Ascending aorta (tissue), 2 donors: ENCODE results near the gene SMIM38. TPM values are rescaled to one million over a fixed set of nuclear protein-coding genes. Genes with fewer than 3 reads are reported as not detected.

Source experiments
- DNase-seq, 2 donors: peaks; one replicate each; pipeline ENCODE4 v3.0.0-alpha.2; 2019; ENCODE audit warnings: low spot score in 2 of 2
- H3K27ac ChIP-seq, 2 donors: fragments of 200-600 bp; sonication (generic); one replicate each; pipeline ENCODE4 v1.5.1; 2016 to 2017; ENCODE audit warnings: mild to moderate bottlenecking in 1 of 2
- H3K27me3 ChIP-seq: fragments of 200-600 bp; sonication (generic); one replicate; pipeline ENCODE4 v1.5.1; 2017
- H3K36me3 ChIP-seq, 2 donors: fragments of 200-600 bp; sonication (generic); one replicate each; pipeline ENCODE4 v1.5.1; 2016
- H3K4me1 ChIP-seq, 2 donors: fragments of 200-600 bp; sonication (generic); one replicate each; pipeline ENCODE4 v1.5.1; 2016 to 2017; ENCODE audit warnings: mild to moderate bottlenecking in 1 of 2
- H3K4me3 ChIP-seq, 2 donors: fragments of 200-600 bp; sonication (generic); one replicate each; pipeline ENCODE4 v1.5.1; 2016 to 2017; ENCODE audit warnings: mild to moderate bottlenecking in 1 of 2
- H3K9me3 ChIP-seq, 2 donors: fragments of 200-600 bp; sonication (generic); one replicate each; pipeline ENCODE4 v1.5.1; 2016
- intact Hi-C: fragments of 100-400 bp; cut with DNase I; formaldehyde crosslinking; loops from one replicate; pipeline ENCODE4 v1.15.1; 2023
- total RNA-seq: library from RNA; depleted of rRNA; stranded (reverse); fragments of >200 nt; gene quantifications from one replicate; pipeline ENCODE4 v1.1.0, GENCODE V29; 2016
- TF ChIP-seq, protein P1 (sequence below), 3 experiments: fragments of 200-600 bp in 2 of 3; fragments of 450-650 bp in 1 of 3; sonication (generic) in 2 of 3; IDR thresholded peaks; one replicate each; pipeline ENCODE4 v1.5.1; 2016 to 2019; ENCODE audit warnings: antibody characterized with exemption in 3 of 3, mild to moderate bottlenecking in 1 of 3, moderate library complexity in 1 of 3

SMIM38 gene
- total RNA-seq, 1 donor from 2014 or later = 3.1 TPM

DNA sequence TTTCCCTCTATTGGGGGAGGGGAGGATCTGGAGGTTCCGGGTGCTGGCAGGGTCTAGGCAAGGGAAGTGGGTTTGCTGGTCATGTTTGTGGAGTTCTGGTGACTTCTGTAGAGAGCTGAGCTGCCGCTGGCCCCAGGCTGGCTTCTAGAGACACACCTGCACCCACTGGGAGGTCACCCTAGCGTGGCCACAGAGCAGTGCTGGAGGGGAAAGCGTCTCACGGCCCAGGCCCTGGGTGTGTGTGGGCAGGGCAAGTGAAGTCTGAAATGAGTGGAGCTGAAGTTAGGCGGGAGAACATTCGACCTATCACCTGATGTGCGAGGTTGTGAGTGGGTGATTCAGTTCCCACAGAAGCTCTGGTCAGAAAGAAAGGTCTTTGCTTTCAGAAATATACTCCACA lies 27.9 kb downstream of the SMIM38 start:
- Histone ChIP-seq H3K4me1 (no peaks in the 10 kb centered on the region), H3K36me3 (no peaks in the 10 kb centered on the region), H3K4me3 (no peak overlapping the region), H3K9me3 (peaks cover 0 to 4% of the 10 kb centered on the region in 2 donors), H3K27me3 (no peaks in the 10 kb centered on the region), H3K27ac (no peak overlapping the region)
- TF ChIP-seq, protein P1, sequence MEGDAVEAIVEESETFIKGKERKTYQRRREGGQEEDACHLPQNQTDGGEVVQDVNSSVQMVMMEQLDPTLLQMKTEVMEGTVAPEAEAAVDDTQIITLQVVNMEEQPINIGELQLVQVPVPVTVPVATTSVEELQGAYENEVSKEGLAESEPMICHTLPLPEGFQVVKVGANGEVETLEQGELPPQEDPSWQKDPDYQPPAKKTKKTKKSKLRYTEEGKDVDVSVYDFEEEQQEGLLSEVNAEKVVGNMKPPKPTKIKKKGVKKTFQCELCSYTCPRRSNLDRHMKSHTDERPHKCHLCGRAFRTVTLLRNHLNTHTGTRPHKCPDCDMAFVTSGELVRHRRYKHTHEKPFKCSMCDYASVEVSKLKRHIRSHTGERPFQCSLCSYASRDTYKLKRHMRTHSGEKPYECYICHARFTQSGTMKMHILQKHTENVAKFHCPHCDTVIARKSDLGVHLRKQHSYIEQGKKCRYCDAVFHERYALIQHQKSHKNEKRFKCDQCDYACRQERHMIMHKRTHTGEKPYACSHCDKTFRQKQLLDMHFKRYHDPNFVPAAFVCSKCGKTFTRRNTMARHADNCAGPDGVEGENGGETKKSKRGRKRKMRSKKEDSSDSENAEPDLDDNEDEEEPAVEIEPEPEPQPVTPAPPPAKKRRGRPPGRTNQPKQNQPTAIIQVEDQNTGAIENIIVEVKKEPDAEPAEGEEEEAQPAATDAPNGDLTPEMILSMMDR (IDR thresholded peaks at IDR 0.05) = no peak
- no peak for DNase-seq
- intact Hi-C loops = no loop called here

- intact Hi-C loops = no loop called here
- DNase-seq = no peak
- no peaks in the 10 kb centered on the region for H3K27me3 ChIP-seq
Observed at GRCh38 chr11:69186316-69187260, 30.9 kb downstream of the SMIM38 start.

DNA sequence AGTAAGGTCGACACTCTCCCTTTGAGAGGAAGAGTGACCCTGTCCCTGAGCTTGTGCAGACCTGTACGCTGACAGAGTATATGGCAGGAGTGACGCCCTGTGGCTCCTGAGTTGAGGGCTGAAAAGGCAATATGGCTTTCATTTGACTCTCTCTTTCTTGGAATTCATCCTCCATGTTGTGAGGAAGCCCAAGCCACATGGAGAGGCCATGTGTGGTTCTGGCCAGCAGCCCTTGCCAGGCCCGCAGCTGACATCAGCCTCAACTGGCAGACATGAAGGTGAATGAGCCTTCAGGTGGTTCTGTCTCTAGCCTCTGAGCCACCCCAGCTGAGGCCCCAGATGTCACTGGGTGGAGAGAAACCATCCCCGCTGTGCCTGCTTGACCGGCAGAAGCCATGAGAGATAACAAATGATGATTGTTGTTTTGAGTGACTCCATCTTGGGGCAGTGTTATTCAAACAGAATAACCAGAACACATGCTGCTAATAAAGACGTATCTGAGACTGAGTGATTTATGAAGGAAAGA lies 31.9 kb downstream of the SMIM38 start:
- Histone ChIP-seq H3K27me3 (no peaks in the 10 kb centered on the region), H3K36me3 (no peaks in the 10 kb centered on the region), H3K4me1 (no peaks in the 10 kb centered on the region), H3K27ac (no peak overlapping the region), H3K4me3 (no peak overlapping the region), H3K9me3 (no peaks in the 10 kb centered on the region)
- intact Hi-C loops = no loop called here
- TF ChIP-seq, protein P1 (IDR thresholded peaks at IDR 0.05) = no peak
- no peak for DNase-seq

More at GRCh38 chr11:69186316-69187260, 30.9 kb downstream of the SMIM38 start:
- Histone ChIP-seq H3K36me3 (no peaks in the 10 kb centered on the region), H3K4me1 (no peaks in the 10 kb centered on the region), H3K4me3 (no peak overlapping the region), H3K9me3 (no peaks in the 10 kb centered on the region), H3K27ac (no peak overlapping the region)
- TF ChIP-seq, protein P1 (IDR thresholded peaks at IDR 0.05) = no peak

- Histone ChIP-seq H3K4me1 (no peaks in the 10 kb centered on the region), H3K9me3 (no peaks in the 10 kb centered on the region), H3K27me3 (no peaks in the 10 kb centered on the region), H3K27ac (no peak overlapping the region), H3K4me3 (no peak overlapping the region), H3K36me3 (no peaks in the 10 kb centered on the region)
- TF ChIP-seq, protein P1 (IDR thresholded peaks at IDR 0.05) = no peak
- no peak for DNase-seq
- intact Hi-C loops = no loop called here
Observed at GRCh38 chr11:69189059-69189458, 33.3 kb downstream of the SMIM38 start.

GRCh38 chr11:69190796-69191536 lies 35.2 kb downstream of the SMIM38 start:
- Histone ChIP-seq H3K27me3 (no peaks in the 10 kb centered on the region), H3K4me3 (no peak overlapping the region), H3K27ac (no peak overlapping the region), H3K9me3 (no peaks in the 10 kb centered on the region), H3K4me1 (no peaks in the 10 kb centered on the region), H3K36me3 (no peaks in the 10 kb centered on the region)
- intact Hi-C loops = no loop called here
- no peak for DNase-seq
- TF ChIP-seq, protein P1 (IDR thresholded peaks at IDR 0.05) = no peak
